IMR-90 (cell line): Measurements from ENCODE around the gene LAMP5. TPM values are rescaled to one million over a fixed set of nuclear protein-coding genes. Genes with fewer than 3 reads are reported as not detected.

Source experiments
- ATAC-seq: fragments of 200-7000 bp; cut with Tn5 transposase; 2 replicates; pipeline ENCODE4 v1.9.1; 2020; ENCODE audit warnings: low read depth, mild to moderate bottlenecking, moderate library complexity
- BruUV-seq: library from RNA; stranded (reverse); fragments of 400-500 nt; replicated peaks from 2 replicates; lab custom pipeline; 2021; lab: Mats Ljungman, UMichigan
- CTCF ChIA-PET: fragments of 300-600 bp; formaldehyde crosslinking; extraction: SDS; loops from one replicate; lab custom pipeline; 2021; ENCODE audit warnings: antibody characterized with exemption; lab: Yijun Ruan, JAX
- POLR2A ChIA-PET: fragments of 300-600 bp; sonication (Branson Sonifier 250); formaldehyde crosslinking; loops from one replicate; lab custom pipeline; 2022; ENCODE audit warnings: antibody characterized with exemption; ENCODE audit not compliant: unreplicated experiment; lab: Charles Lee
- DNase-seq: peaks from one replicate; pipeline ENCODE4 v3.0.0; 2013
- H2AFZ ChIP-seq: replicated peaks from 2 replicates; pipeline ENCODE3; 2013; ENCODE audit warnings: low read length, mild to moderate bottlenecking; ENCODE audit not compliant: poor library complexity
- H2AK5ac ChIP-seq: 2 replicates; pipeline ENCODE4 v1.6.1; 2013; ENCODE audit warnings: low read depth, low read length, inconsistent platforms
- H2AK9ac ChIP-seq: replicated peaks from 2 replicates; pipeline ENCODE3; 2013; ENCODE audit warnings: mild to moderate bottlenecking, low read depth, low read length, moderate library complexity; ENCODE audit not compliant: poor library complexity
- H2BK120ac ChIP-seq: 2 replicates; pipeline ENCODE4 v1.6.1; 2013; ENCODE audit warnings: low read depth, low read length, inconsistent platforms
- H2BK15ac ChIP-seq: 3 replicates; pipeline ENCODE4 v1.6.1; 2013; ENCODE audit warnings: low read depth, low read length, inconsistent platforms
- H2BK20ac ChIP-seq: 2 replicates; pipeline ENCODE4 v1.6.1; 2013; ENCODE audit warnings: low read depth, mild to moderate bottlenecking, inconsistent platforms, low read length, moderate library complexity
- H2BK5ac ChIP-seq: 2 replicates; pipeline ENCODE4 v1.6.1; 2013; ENCODE audit warnings: mild to moderate bottlenecking, low read depth, low read length, inconsistent platforms; ENCODE audit not compliant: poor library complexity, severe bottlenecking
- H3K14ac ChIP-seq: replicated peaks from 2 replicates; pipeline ENCODE4 v1.6.1; 2013; ENCODE audit warnings: low read depth, low read length, inconsistent platforms
- H3K18ac ChIP-seq: 2 replicates; pipeline ENCODE4 v1.6.1; 2013; ENCODE audit warnings: low read depth, low read length, control low read depth
- H3K23ac ChIP-seq: 2 replicates; pipeline ENCODE4 v1.6.1; 2013; ENCODE audit warnings: low read depth, low read length, inconsistent platforms
- H3K27ac ChIP-seq: 2 replicates; pipeline ENCODE4 v1.5.1; 2013; ENCODE audit warnings: mild to moderate bottlenecking, control low read depth, low read length; ENCODE audit not compliant: insufficient read depth
- H3K27me3 ChIP-seq: 2 replicates; pipeline ENCODE4 v1.6.1; 2013; ENCODE audit warnings: low read length; ENCODE audit not compliant: control insufficient read depth, insufficient read depth
- H3K36me3 ChIP-seq: 2 replicates; pipeline ENCODE4 v1.6.1; 2013; ENCODE audit warnings: low read length, mixed read lengths; ENCODE audit not compliant: control insufficient read depth, insufficient read depth
- H3K4ac ChIP-seq: 2 replicates; pipeline ENCODE4 v1.6.1; 2013; ENCODE audit warnings: low read depth, low read length, inconsistent platforms
- H3K4me1 ChIP-seq: 2 replicates; pipeline ENCODE4 v1.6.1; 2013; ENCODE audit warnings: low read length, mixed read lengths; ENCODE audit not compliant: control insufficient read depth, insufficient read depth
- H3K4me2 ChIP-seq: 2 replicates; pipeline ENCODE4 v1.6.1; 2013; ENCODE audit warnings: low read depth, mild to moderate bottlenecking, control low read depth, low read length, moderate library complexity
- H3K4me3 ChIP-seq: 2 replicates; pipeline ENCODE4 v1.5.1; 2013; ENCODE audit warnings: low read depth, mild to moderate bottlenecking, control low read depth, low read length, moderate library complexity; ENCODE audit not compliant: insufficient read depth
- H3K56ac ChIP-seq: 2 replicates; pipeline ENCODE4 v1.6.1; 2013; ENCODE audit warnings: low read length, inconsistent platforms; ENCODE audit not compliant: insufficient read depth; ENCODE audit errors: extremely low read depth
- H3K79me1 ChIP-seq, 2 experiments: 2 replicates each; pipeline ENCODE4 v1.6.1; 2013; ENCODE audit warnings: low read length in 2 of 2, inconsistent platforms in 1 of 2, low read depth in 1 of 2
- H3K9ac ChIP-seq: 2 replicates; pipeline ENCODE4 v1.6.1; 2013; ENCODE audit warnings: low read depth, low read length, control low read depth
- H3K9me1 ChIP-seq: 2 replicates; pipeline ENCODE4 v1.6.1; 2013; ENCODE audit warnings: low read length, inconsistent platforms; ENCODE audit not compliant: insufficient read depth
- H3K9me3 ChIP-seq: 2 replicates; pipeline ENCODE4 v1.6.1; 2013; ENCODE audit warnings: low read length; ENCODE audit not compliant: control insufficient read depth, insufficient read depth
- H4K20me1 ChIP-seq: 2 replicates; pipeline ENCODE4 v1.6.1; 2013; ENCODE audit warnings: low read length, inconsistent platforms; ENCODE audit not compliant: insufficient read depth
- H4K5ac ChIP-seq: 2 replicates; pipeline ENCODE4 v1.6.1; 2013; ENCODE audit warnings: mild to moderate bottlenecking, low read depth, low read length, control low read depth
- H4K8ac ChIP-seq, 2 experiments: 2 replicates each; pipeline ENCODE4 v1.6.1; 2013; ENCODE audit warnings: low read depth in 2 of 2, low read length in 2 of 2, control low read depth in 1 of 2, inconsistent platforms in 1 of 2
- H4K91ac ChIP-seq: 2 replicates; pipeline ENCODE4 v1.6.1; 2013; ENCODE audit warnings: low read depth, low read length, inconsistent platforms; ENCODE audit not compliant: insufficient read depth
- CEBPB ChIP-seq: IDR thresholded peaks from 2 replicates; pipeline ENCODE4 v1.6.1; 2012; ENCODE audit warnings: low read depth, low read length, improper control_type of control experiment
- CTCF ChIP-seq: conservative IDR thresholded peaks from 2 replicates; pipeline ENCODE4 v1.5.1; 2012; ENCODE audit warnings: mild to moderate bottlenecking, low read depth, low read length, improper control_type of control experiment
- ELK1 ChIP-seq: fragments of 150-350 bp; IDR thresholded peaks from 2 replicates; pipeline ENCODE4 v1.6.1; 2016; ENCODE audit warnings: low read depth, mild to moderate bottlenecking, low read length, moderate library complexity, borderline replicate concordance
- FOS ChIP-seq: fragments of 150-350 bp; IDR thresholded peaks from 2 replicates; pipeline ENCODE4 v1.6.1; 2016; ENCODE audit warnings: low read depth, low read length
- MAFK ChIP-seq: IDR thresholded peaks from 2 replicates; pipeline ENCODE4 v1.6.1; 2012; ENCODE audit warnings: low read depth, low read length, improper control_type of control experiment
- MAZ ChIP-seq: IDR thresholded peaks from 2 replicates; pipeline ENCODE4 v1.6.1; 2012; ENCODE audit warnings: low read depth, mild to moderate bottlenecking, low read length, improper control_type of control experiment, moderate library complexity, borderline replicate concordance
- NFE2L2 ChIP-seq: fragments of 150-350 bp; IDR thresholded peaks from 2 replicates; pipeline ENCODE4 v1.6.1; 2016; ENCODE audit warnings: low read depth, mild to moderate bottlenecking, low read length
- POLR2A ChIP-seq: IDR thresholded peaks from 2 replicates; pipeline ENCODE4 v1.6.1; 2012; ENCODE audit warnings: mild to moderate bottlenecking, low read depth, low read length
- RAD21 ChIP-seq: IDR thresholded peaks from 2 replicates; pipeline ENCODE4 v1.6.1; 2012; ENCODE audit warnings: low read length, improper control_type of control experiment
- RFX5 ChIP-seq: IDR thresholded peaks from 2 replicates; pipeline ENCODE4 v1.8.0; 2012; ENCODE audit warnings: low read depth, mild to moderate bottlenecking, low read length, moderate library complexity
- SMC3 ChIP-seq: fragments of 150-350 bp; IDR thresholded peaks from 2 replicates; pipeline ENCODE4 v1.6.1; 2016; ENCODE audit warnings: low read depth, mild to moderate bottlenecking, antibody characterized with exemption, low read length, moderate library complexity
- WGBS, 2 experiments: methylation state at CpG; one replicate each; pipeline versions ENCODE4 v1.1.5 to v1.1.7; 2013; ENCODE audit warnings: missing lambda C conversion rate in 2 of 2; ENCODE audit not compliant: insufficient read length in 1 of 2; ENCODE audit errors: extremely low coverage in 2 of 2; 5-methylcytosine and 5-hydroxymethylcytosine counted together
- dilution Hi-C: fragments of 300-500 bp; cut with HindIII; formaldehyde crosslinking; loops from one replicate; pipeline ENCODE4 v1.14.3; 2018; ENCODE audit warnings: low sequenced_read_pairs; ENCODE audit not compliant: unreplicated experiment
- in situ Hi-C: fragments of 300-500 bp; cut with MboI; formaldehyde crosslinking; loops from 3 replicates; pipeline ENCODE4 v1.14.3; 2019; ENCODE audit warnings: low sequenced_read_pairs, inconsistent platforms, mixed read lengths
- intact Hi-C: fragments of 100-400 bp; cut with micrococcal nuclease; formaldehyde crosslinking; loops from 2 replicates; pipeline ENCODE4 v1.10.0; 2022
- polyA plus RNA-seq, 3 experiments: library from polyadenylated mRNA; depleted of rRNA; stranded (reverse); fragments of >200 nt; gene quantifications; 2 replicates each; pipeline ENCODE4 v1.2.3, GENCODE V29; 2012; ENCODE audit warnings: low replicate concordance in 1 of 3
- total RNA-seq: library from RNA; depleted of rRNA; stranded (reverse); fragments of >200 nt; gene quantifications from 2 replicates; pipeline ENCODE4 v1.2.3, GENCODE V29; 2012

The LAMP5 gene
- total and polyA plus RNA-seq, 2 of the 4 experiments (the other 2 are of a cell fraction), result not detected

GRCh38 chr20:9510911-9511310, 3.5 kb upstream of the LAMP5 start:
- no peak for DNase-seq
- WGBS, 2 experiments, result no CpG with 5 or more reads among the region's 5 CpGs
- Histone ChIP-seq H4K8ac (no peak overlapping the region), H3K9ac (no peak overlapping the region), H3K27me3 (peaks cover 68% of the 10 kb centered on the region), H3K9me3 (peaks cover 4% of the 10 kb centered on the region; the same call in 1 of the 2 replicates), H3K36me3 (no peaks in the 10 kb centered on the region), H2BK20ac (no peak overlapping the region), H3K14ac (no peak overlapping the region), H3K56ac (no peak overlapping the region), H3K4ac (no peak overlapping the region), H4K91ac (no peak overlapping the region), H2AK9ac (no peak overlapping the region), H3K4me3 (no peak overlapping the region), H3K79me1 (no peaks in the 10 kb centered on the region), H2AFZ (no peak overlapping the region), H2BK5ac (no peak overlapping the region), H3K9me1 (no peaks in the 10 kb centered on the region), H3K18ac (no peak overlapping the region), H3K27ac (no peak overlapping the region), H2BK15ac (no peak overlapping the region), H2BK120ac (no peak overlapping the region), H3K23ac (no peak overlapping the region), H4K20me1 (no peaks in the 10 kb centered on the region; the same call in 1 of the 2 replicates), H3K4me1 (no peaks in the 10 kb centered on the region), H2AK5ac (no peak overlapping the region), H3K4me2 (no peak overlapping the region), H4K5ac (no peak overlapping the region)
- CTCF ChIA-PET, result no interaction called here
- in situ Hi-C loops (no loop called here), intact Hi-C loops (no loop called here), dilution Hi-C loops (no loop called here)
- ATAC-seq, result no peak
- TF ChIP-seq MAZ (no peak), ELK1 (no peak), FOS (no peak), POLR2A (no peak), NFE2L2 (no peak), RAD21 (no peak), SMC3 (no peak), CTCF (no peak), RFX5 (no peak), MAFK (no peak), CEBPB (no peak)
- POLR2A ChIA-PET, result no interaction called here
- no TSS peak for BruUV-seq
